Stimulated activated CD8-positive, alpha-beta memory T cell treated with anti-CD3 and anti-CD28 coated beads, Interleukin-4, amount 100 ng/mL, for 48 hours (primary cell): ENCODE measurements around the gene NME2.

Experiments
- DNase-seq: peaks from one replicate; pipeline ENCODE4 v3.0.0-alpha.2; 2020

Gene NME2

GRCh38 chr17:51214920-51215319, 48.7 kb downstream of the NME2 start:
- no peak for DNase-seq

GRCh38 chr17:51217946-51218345, 51.7 kb downstream of the NME2 start:
- no peak for DNase-seq

- no peak for DNase-seq
These were observed 55.1 kb downstream of the NME2 start for GRCh38 chr17:51221322-51221721.
